Medulla oblongata (tissue), 1 donor: ENCODE results near the gene SNX4.
A peak's percentile ranks its signal among the peaks of the same experiment; 100 is the strongest.
"Not testable (repeated sequence)": the region's sequence is repeated elsewhere in the genome, so short reads cannot be mapped to it uniquely, and the experiment has no call there.

Source experiments
- DNase-seq: peaks from one replicate; pipeline ENCODE4 v3.0.0-alpha.2; 2015; ENCODE audit errors: extremely low spot score

SNX4 gene

GRCh38 chr3:125519678-125520562, at the start of gene SNX4:
Gene SNX4, minus strand, starts transcription at chr3:125520202. Its CDS starts 30 bp downstream, at chr3:125520172.
- peak; percentile 95 for DNase-seq

GRCh38 chr3:125556314-125556713, 36.3 kb upstream of the SNX4 start:
- DNase-seq: no peak

GRCh38 chr3:125552401-125552800, 32.4 kb upstream of the SNX4 start:
- no peak for DNase-seq

GRCh38 chr3:125528920-125529319, 8.9 kb upstream of the SNX4 start:
- no peak for DNase-seq

- DNase-seq: no peak
Measured at GRCh38 chr3:125525153-125525552, 5.2 kb upstream of the SNX4 start.

GRCh38 chr3:125520563-125520919, 539 bp upstream of the SNX4 start:
- DNase-seq: not testable (repeated sequence)

- no peak for DNase-seq
Measured at GRCh38 chr3:125515421-125515820, 4.6 kb downstream of the SNX4 start.

GRCh38 chr3:125513490-125514115, 6.4 kb downstream of the SNX4 start:
- no peak for DNase-seq

- DNase-seq: no peak
Measured at GRCh38 chr3:125512135-125512920, 7.7 kb downstream of the SNX4 start.

- no peak for DNase-seq
Measured at GRCh38 chr3:125511420-125512118, 8.4 kb downstream of the SNX4 start.

GRCh38 chr3:125507128-125507527, 12.9 kb downstream of the SNX4 start:
- DNase-seq: no peak

GRCh38 chr3:125498630-125499029, 21.4 kb downstream of the SNX4 start:
- DNase-seq: no peak

- DNase-seq: no peak
Measured at GRCh38 chr3:125496701-125497100, 23.3 kb downstream of the SNX4 start.

GRCh38 chr3:125482406-125482805, 37.6 kb downstream of the SNX4 start:
- DNase-seq: no peak

GRCh38 chr3:125481786-125482185, 38.2 kb downstream of the SNX4 start:
- DNase-seq: no peak

- not testable (repeated sequence) for DNase-seq
Measured at GRCh38 chr3:125481375-125481759, 38.6 kb downstream of the SNX4 start.

GRCh38 chr3:125480656-125481374, 39.2 kb downstream of the SNX4 start:
- no peak for DNase-seq

GRCh38 chr3:125479091-125479490, 40.9 kb downstream of the SNX4 start:
- DNase-seq: no peak

GRCh38 chr3:125478326-125478725, 41.7 kb downstream of the SNX4 start:
- no peak for DNase-seq

- DNase-seq: no peak
Measured at GRCh38 chr3:125477701-125478100, 42.3 kb downstream of the SNX4 start.

- no peak for DNase-seq
Measured at GRCh38 chr3:125470671-125471070, 49.3 kb downstream of the SNX4 start.
